PC-9 (cell line): ENCODE measurements around the gene LGR6. TPM values are rescaled to one million over a fixed set of nuclear protein-coding genes. Genes with fewer than 3 reads are reported as not detected.

ENCODE experiments used
- BruUV-seq: library from RNA; stranded (reverse); fragments of 400-500 nt; replicated peaks from 2 replicates; lab custom pipeline; 2021; lab: Mats Ljungman, UMichigan
- CTCF ChIA-PET: fragments of 300-600 bp; sonication (Branson Sonifier 250); formaldehyde crosslinking; loops from one replicate; lab custom pipeline; 2022; ENCODE audit warnings: antibody characterized with exemption; lab: Charles Lee
- POLR2A ChIA-PET: fragments of 300-600 bp; sonication (Branson Sonifier 250); formaldehyde crosslinking; loops from one replicate; lab custom pipeline; 2022; ENCODE audit warnings: antibody characterized with exemption; ENCODE audit not compliant: unreplicated experiment; lab: Charles Lee
- DNase-seq, 2 experiments: peaks; one replicate each; pipeline versions ENCODE4 v3.0.0 to v3.0.0-alpha.2; 2015 to 2022; ENCODE audit warnings: mixed read lengths in 1 of 2
- H2AFZ ChIP-seq: fragments of 200-600 bp; sonication (generic); 2 replicates; pipeline ENCODE4 v1.8.1; 2017; ENCODE audit warnings: antibody characterized with exemption
- H3F3A ChIP-seq: fragments of 200-600 bp; sonication (generic); 2 replicates; pipeline ENCODE4 v1.8.1; 2017; ENCODE audit warnings: antibody characterized with exemption, mild to moderate bottlenecking, low read depth; ENCODE audit not compliant: insufficient read depth
- H3K27ac ChIP-seq: fragments of 200-600 bp; sonication (generic); 2 replicates; pipeline ENCODE4 v1.6.1; 2016; ENCODE audit warnings: mixed run types
- H3K27me3 ChIP-seq: fragments of 200-600 bp; sonication (generic); 2 replicates; pipeline ENCODE4 v1.6.1; 2016; ENCODE audit warnings: low read depth, mixed run types; ENCODE audit not compliant: insufficient read depth
- H3K36me3 ChIP-seq: fragments of 200-600 bp; sonication (generic); 2 replicates; pipeline ENCODE4 v1.6.1; 2016; ENCODE audit warnings: low read depth, mixed run types
- H3K4me1 ChIP-seq: fragments of 200-600 bp; sonication (generic); replicated peaks from 2 replicates; pipeline ENCODE4 v1.6.1; 2016; ENCODE audit warnings: mixed run types; ENCODE audit not compliant: insufficient read depth
- H3K4me2 ChIP-seq: fragments of 200-600 bp; sonication (generic); 2 replicates; pipeline ENCODE4 v1.6.1; 2017; ENCODE audit warnings: mixed run types
- H3K4me3 ChIP-seq: fragments of 200-600 bp; sonication (generic); 2 replicates; pipeline ENCODE4 v1.6.1; 2016; ENCODE audit warnings: mixed run types
- H3K79me2 ChIP-seq: fragments of 200-600 bp; sonication (generic); 2 replicates; pipeline ENCODE4 v1.6.1; 2017; ENCODE audit warnings: low read depth, mixed run types
- H3K9me2 ChIP-seq: fragments of 200-600 bp; sonication (generic); 2 replicates; pipeline ENCODE4 v1.8.1; 2017; ENCODE audit warnings: mild to moderate bottlenecking; ENCODE audit not compliant: insufficient read depth
- H3K9me3 ChIP-seq: fragments of 200-600 bp; sonication (generic); 2 replicates; pipeline ENCODE4 v1.8.1; 2016; ENCODE audit warnings: low read depth; ENCODE audit not compliant: insufficient read depth
- H4K20me1 ChIP-seq: fragments of 200-600 bp; sonication (generic); 2 replicates; pipeline ENCODE4 v1.8.1; 2017; ENCODE audit not compliant: insufficient read depth
- EZH2 ChIP-seq: fragments of 200-600 bp; sonication (generic); IDR thresholded peaks from 2 replicates; pipeline ENCODE4 v1.8.0; 2017; ENCODE audit warnings: antibody characterized with exemption, low read depth
- intact Hi-C: fragments of 100-400 bp; cut with micrococcal nuclease; formaldehyde crosslinking; loops from one replicate; pipeline ENCODE4 v1.10.0; 2022; ENCODE audit not compliant: unreplicated experiment
- total RNA-seq: library from RNA; stranded (reverse); gene quantifications from 2 replicates; pipeline ENCODE4 v1.2.3, GENCODE V29; 2021
- TF ChIP-seq, protein P1 (sequence below): fragments of 200-600 bp; sonication (generic); conservative IDR thresholded peaks from 2 replicates; pipeline ENCODE4 v1.6.1; 2017; ENCODE audit warnings: mixed run types, antibody characterized with exemption, mild to moderate bottlenecking, moderate library complexity

The LGR6 gene
- total RNA-seq, 1 experiment from 2014 or later, result 5.6 TPM

DNA sequence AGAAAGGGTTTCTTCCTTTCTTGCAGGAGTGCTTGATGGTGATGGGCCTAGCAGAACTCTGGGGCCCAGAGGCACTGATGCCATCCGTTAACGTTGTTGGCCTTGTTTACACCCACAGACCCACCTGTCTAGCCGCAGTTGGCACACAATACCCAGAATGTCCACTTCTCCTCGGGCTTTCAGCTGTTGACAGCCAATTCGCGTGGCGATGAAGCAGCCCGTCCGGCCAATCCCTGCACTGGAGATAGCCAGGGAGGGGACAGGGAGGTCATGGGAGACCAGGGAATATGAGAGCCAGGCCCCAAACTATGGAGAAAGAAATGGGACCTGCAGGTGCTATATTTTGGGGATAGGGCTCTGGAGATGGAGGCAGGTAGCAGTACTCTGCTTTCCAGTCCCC, 43.4 kb upstream of the LGR6 start:
- POLR2A ChIA-PET, result interaction anchor here (0.5 kb wide), 1 partner anchor 132 kb away, joined by 7 read pairs; no protein-coding TSS in a partner anchor
- no peaks in the 10 kb centered on the region for H3K36me3 ChIP-seq
- no peaks in the 10 kb centered on the region for H4K20me1 ChIP-seq
- BruUV-seq, result no TSS peak
- no peak overlapping the region for H3K27ac ChIP-seq
- peaks cover 11% of the 10 kb centered on the region for H3K4me1 ChIP-seq
- no peaks in the 10 kb centered on the region for H3K9me3 ChIP-seq
- H3K4me2 ChIP-seq, result no peak overlapping the region
- CTCF ChIA-PET, result interaction anchor here (0.7 kb wide), 1 partner anchor 181 kb away, joined by 3 read pairs; no protein-coding TSS in a partner anchor
- no peaks in the 10 kb centered on the region for H3K27me3 ChIP-seq
- no peak overlapping the region for H3K4me3 ChIP-seq
- TF ChIP-seq, protein P1, sequence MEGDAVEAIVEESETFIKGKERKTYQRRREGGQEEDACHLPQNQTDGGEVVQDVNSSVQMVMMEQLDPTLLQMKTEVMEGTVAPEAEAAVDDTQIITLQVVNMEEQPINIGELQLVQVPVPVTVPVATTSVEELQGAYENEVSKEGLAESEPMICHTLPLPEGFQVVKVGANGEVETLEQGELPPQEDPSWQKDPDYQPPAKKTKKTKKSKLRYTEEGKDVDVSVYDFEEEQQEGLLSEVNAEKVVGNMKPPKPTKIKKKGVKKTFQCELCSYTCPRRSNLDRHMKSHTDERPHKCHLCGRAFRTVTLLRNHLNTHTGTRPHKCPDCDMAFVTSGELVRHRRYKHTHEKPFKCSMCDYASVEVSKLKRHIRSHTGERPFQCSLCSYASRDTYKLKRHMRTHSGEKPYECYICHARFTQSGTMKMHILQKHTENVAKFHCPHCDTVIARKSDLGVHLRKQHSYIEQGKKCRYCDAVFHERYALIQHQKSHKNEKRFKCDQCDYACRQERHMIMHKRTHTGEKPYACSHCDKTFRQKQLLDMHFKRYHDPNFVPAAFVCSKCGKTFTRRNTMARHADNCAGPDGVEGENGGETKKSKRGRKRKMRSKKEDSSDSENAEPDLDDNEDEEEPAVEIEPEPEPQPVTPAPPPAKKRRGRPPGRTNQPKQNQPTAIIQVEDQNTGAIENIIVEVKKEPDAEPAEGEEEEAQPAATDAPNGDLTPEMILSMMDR, result no peak
- no peak for TF ChIP-seq EZH2
- H3F3A ChIP-seq, result peaks cover 11% of the 10 kb centered on the region; the same call in 1 of the 2 replicates
- no peaks in the 10 kb centered on the region for H3K9me2 ChIP-seq
- no peaks in the 10 kb centered on the region for H3K79me2 ChIP-seq
- intact Hi-C loops, result no loop called here
- no peak for DNase-seq
- no peak overlapping the region for H2AFZ ChIP-seq

DNA sequence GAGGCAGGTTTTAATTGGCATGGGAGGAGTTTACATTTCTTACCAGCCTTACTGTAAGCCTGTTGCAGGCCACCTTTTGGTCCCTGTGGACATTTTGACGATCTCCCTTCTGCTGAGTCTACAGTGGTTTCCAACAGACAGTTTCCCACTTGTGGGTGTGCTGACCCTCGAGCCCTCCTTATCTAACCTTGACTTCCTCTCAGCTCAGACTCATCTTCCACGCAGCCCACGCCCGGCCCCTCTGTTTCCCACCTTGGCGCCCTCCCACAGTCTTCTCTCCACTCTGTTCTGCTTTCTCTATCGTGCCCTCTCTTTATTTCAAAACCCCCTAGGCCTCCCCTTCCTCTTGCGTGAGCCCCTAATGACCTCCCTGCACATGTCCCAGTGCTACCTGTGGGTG, 43.0 kb upstream of the LGR6 start:
- no peaks in the 10 kb centered on the region for H3K9me3 ChIP-seq
- no peak overlapping the region for H2AFZ ChIP-seq
- CTCF ChIA-PET, result no interaction called here
- H3K36me3 ChIP-seq, result no peaks in the 10 kb centered on the region
- no peak overlapping the region for H3K27ac ChIP-seq
- H3K27me3 ChIP-seq, result no peaks in the 10 kb centered on the region
- H3K4me3 ChIP-seq, result no peak overlapping the region
- intact Hi-C loops, result no loop called here
- no peaks in the 10 kb centered on the region for H3K79me2 ChIP-seq
- no TSS peak for BruUV-seq
- DNase-seq, result no peak
- H4K20me1 ChIP-seq, result no peaks in the 10 kb centered on the region
- no peak for TF ChIP-seq EZH2
- TF ChIP-seq, protein P1, result no peak
- peaks cover 11% of the 10 kb centered on the region for H3F3A ChIP-seq
- POLR2A ChIA-PET, result interaction anchor here (0.5 kb wide), 1 partner anchor 131 kb away, joined by 7 read pairs; no protein-coding TSS in a partner anchor
- no peaks in the 10 kb centered on the region for H3K9me2 ChIP-seq
- H3K4me1 ChIP-seq, result peaks cover 12% of the 10 kb centered on the region
- no peak overlapping the region for H3K4me2 ChIP-seq

DNA sequence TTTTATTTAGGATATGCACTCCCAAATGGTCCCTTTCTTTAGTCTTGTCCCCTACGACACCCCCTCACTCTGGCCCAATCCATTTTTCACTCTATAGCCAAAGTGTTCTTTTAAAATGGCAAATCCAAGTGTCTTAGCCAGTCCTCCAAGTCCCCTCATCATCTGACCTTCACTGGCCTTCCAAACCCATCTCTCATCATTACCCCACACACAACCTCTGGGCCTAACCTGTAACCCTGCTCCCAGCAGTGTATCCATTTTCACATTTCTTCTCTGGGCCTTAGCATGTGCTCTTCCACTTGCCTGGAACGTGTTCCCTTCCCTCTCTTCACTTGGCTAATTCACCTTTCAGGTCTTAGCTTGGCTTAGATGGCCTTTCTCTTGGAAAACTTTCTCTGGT, 42.6 kb upstream of the LGR6 start:
- Histone ChIP-seq H3K79me2 (no peaks in the 10 kb centered on the region), H3K4me3 (no peak overlapping the region), H4K20me1 (no peaks in the 10 kb centered on the region), H3K36me3 (no peaks in the 10 kb centered on the region), H3K9me2 (no peaks in the 10 kb centered on the region), H2AFZ (no peak overlapping the region), H3F3A (peaks cover 11% of the 10 kb centered on the region), H3K27ac (no peak overlapping the region), H3K27me3 (no peaks in the 10 kb centered on the region), H3K9me3 (no peaks in the 10 kb centered on the region), H3K4me1 (peaks cover 12% of the 10 kb centered on the region), H3K4me2 (no peak overlapping the region)
- no peak for DNase-seq
- ChIA-PET CTCF (no interaction called here), POLR2A (no interaction called here)
- no TSS peak for BruUV-seq
- intact Hi-C loops, result no loop called here
- TF ChIP-seq, protein P1, result no peak
- no peak for TF ChIP-seq EZH2
